Measurements from ENCODE around the gene GPX1. TPM values are rescaled to one million over a fixed set of nuclear protein-coding genes. Genes with fewer than 3 reads are reported as not detected.

The GPX1 gene
- total and polyA plus RNA-seq, 4 donors, result 87.0 to 412 (median 219) TPM

GRCh38 chr3:49371946-49372345 lies 13.8 kb upstream of the GPX1 start:
- DNase-seq (ENCODE audit: low spot score), result no peak
- TF ChIP-seq MAX (IDR thresholded peaks at IDR 0.05) (no peak), REST (IDR thresholded peaks at IDR 0.05) (no peak), RAD21 (IDR thresholded peaks at IDR 0.05) (no peak), ATF3 (IDR thresholded peaks at IDR 0.05) (no peak), HNF4A (conservative IDR thresholded peaks at IDR 0.05) (no peak), CTCF (IDR thresholded peaks at IDR 0.05; ENCODE audit: low read depth, low read length, missing input control) (no peak), EGR1 (IDR thresholded peaks at IDR 0.05; ENCODE audit: low read depth in 2 of 2) (no peak), RXRA (IDR thresholded peaks at IDR 0.05) (no peak), JUND (IDR thresholded peaks at IDR 0.05) (no peak)
- Histone ChIP-seq H3K27me3 (ENCODE audit: control insufficient read depth in 4 of 4, insufficient read depth in 4 of 4, low read length in 3 of 4) (no peaks in the 10 kb centered on the region), H3K27ac (ENCODE audit: low read depth in 1 of 2, low read length in 2 of 2) (no peak overlapping the region), H3K9ac (ENCODE audit: low read depth in 1 of 2, low read length in 2 of 2) (no peak overlapping the region), H3K9me3 (ENCODE audit: control insufficient read depth in 4 of 4, low read length in 3 of 4) (no peaks in the 10 kb centered on the region), H3K36me3 (ENCODE audit: control insufficient read depth in 4 of 4, insufficient read depth in 3 of 4, low read depth in 1 of 4, low read length in 3 of 4) (peaks cover 11 to 38% (median 32%) of the 10 kb centered on the region in 4 donors), H3K4me3 (ENCODE audit: low read depth in 1 of 3, low read length in 3 of 3) (no peak overlapping the region), H3K4me1 (ENCODE audit: control insufficient read depth in 4 of 4, insufficient read depth in 4 of 4, low read length in 3 of 4) (peaks cover 0 to 3% (median 0%) of the 10 kb centered on the region in 4 donors)

- DNase-seq (ENCODE audit: low spot score), result no peak
- Histone ChIP-seq H3K9ac (ENCODE audit: low read depth in 1 of 2, low read length in 2 of 2) (no peak overlapping the region), H3K36me3 (ENCODE audit: control insufficient read depth in 4 of 4, insufficient read depth in 3 of 4, low read depth in 1 of 4, low read length in 3 of 4) (peaks cover 11 to 46% (median 39%) of the 10 kb centered on the region in 4 donors)
Measured at GRCh38 chr3:49370585-49371290, 12.6 kb upstream of the GPX1 start.

More at GRCh38 chr3:49370585-49371290, 12.6 kb upstream of the GPX1 start:
- Histone ChIP-seq H3K9me3 (ENCODE audit: control insufficient read depth in 4 of 4, low read length in 3 of 4) (no peaks in the 10 kb centered on the region), H3K4me3 (ENCODE audit: low read depth in 1 of 3, low read length in 3 of 3) (no peak overlapping the region), H3K27me3 (ENCODE audit: control insufficient read depth in 4 of 4, insufficient read depth in 4 of 4, low read length in 3 of 4) (no peaks in the 10 kb centered on the region), H3K4me1 (ENCODE audit: control insufficient read depth in 4 of 4, insufficient read depth in 4 of 4, low read length in 3 of 4) (peaks cover 0 to 3% (median 0%) of the 10 kb centered on the region in 4 donors), H3K27ac (ENCODE audit: low read depth in 1 of 2, low read length in 2 of 2) (no peak overlapping the region)
- TF ChIP-seq RAD21 (IDR thresholded peaks at IDR 0.05) (no peak), YY1 (IDR thresholded peaks at IDR 0.05) (no peak), CTCF (IDR thresholded peaks at IDR 0.05; ENCODE audit: low read depth, low read length, missing input control) (no peak), SP1 (IDR thresholded peaks at IDR 0.05) (no peak), RXRA (IDR thresholded peaks at IDR 0.05) (no peak), EGR1 (IDR thresholded peaks at IDR 0.05; ENCODE audit: low read depth in 2 of 2) (no peak)
- WGBS, result 92% methylated on average over 6 of the region's 6 CpGs
